HL-60 (cell line): ENCODE results near the gene HCRT.

Experiments used
- SPI1 ChIP-seq: IDR thresholded peaks from 2 replicates; pipeline ENCODE4 v1.6.1; 2012; ENCODE audit warnings: low read depth, mild to moderate bottlenecking, borderline replicate concordance
- TF ChIP-seq, protein P1 (sequence below): IDR thresholded peaks from one replicate; pipeline ENCODE4 v1.5.1; 2011; ENCODE audit warnings: low read length, control low read depth, inconsistent platforms; ENCODE audit not compliant: insufficient read depth

DNA sequence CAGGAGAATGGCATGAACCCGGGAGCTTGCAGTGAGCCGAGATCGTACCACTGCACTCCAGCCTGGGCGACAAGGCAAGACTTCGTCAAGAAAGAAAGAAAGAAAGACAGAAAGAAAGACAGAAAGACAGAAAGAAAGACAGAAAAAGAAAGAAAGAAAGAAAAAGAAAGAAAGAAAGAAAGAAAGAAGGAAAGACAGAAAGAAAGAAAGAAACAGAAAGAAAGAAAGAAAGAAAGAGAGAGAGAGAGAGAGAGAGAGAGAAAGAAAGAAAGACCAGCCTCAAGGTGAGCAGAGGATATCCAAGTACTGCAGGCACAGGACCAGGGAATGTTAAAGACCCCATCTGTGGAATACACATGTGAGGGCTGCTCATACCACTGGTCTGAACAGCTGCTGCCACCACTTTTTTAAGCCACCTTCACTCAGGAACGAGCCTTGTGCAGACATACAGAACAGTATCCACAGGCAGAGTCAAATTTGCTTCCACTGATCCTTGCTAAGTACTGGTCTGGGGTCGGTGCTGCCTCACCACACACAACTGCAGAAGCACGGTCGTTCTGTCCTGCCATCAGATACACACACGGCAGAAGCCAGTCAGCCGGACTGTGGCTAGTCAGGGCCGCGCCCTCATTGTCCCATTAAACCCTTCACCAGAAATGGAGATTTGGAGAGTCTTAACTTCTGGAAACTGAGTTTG lies 38.2 kb downstream of the HCRT start:
- TF ChIP-seq, protein P1, sequence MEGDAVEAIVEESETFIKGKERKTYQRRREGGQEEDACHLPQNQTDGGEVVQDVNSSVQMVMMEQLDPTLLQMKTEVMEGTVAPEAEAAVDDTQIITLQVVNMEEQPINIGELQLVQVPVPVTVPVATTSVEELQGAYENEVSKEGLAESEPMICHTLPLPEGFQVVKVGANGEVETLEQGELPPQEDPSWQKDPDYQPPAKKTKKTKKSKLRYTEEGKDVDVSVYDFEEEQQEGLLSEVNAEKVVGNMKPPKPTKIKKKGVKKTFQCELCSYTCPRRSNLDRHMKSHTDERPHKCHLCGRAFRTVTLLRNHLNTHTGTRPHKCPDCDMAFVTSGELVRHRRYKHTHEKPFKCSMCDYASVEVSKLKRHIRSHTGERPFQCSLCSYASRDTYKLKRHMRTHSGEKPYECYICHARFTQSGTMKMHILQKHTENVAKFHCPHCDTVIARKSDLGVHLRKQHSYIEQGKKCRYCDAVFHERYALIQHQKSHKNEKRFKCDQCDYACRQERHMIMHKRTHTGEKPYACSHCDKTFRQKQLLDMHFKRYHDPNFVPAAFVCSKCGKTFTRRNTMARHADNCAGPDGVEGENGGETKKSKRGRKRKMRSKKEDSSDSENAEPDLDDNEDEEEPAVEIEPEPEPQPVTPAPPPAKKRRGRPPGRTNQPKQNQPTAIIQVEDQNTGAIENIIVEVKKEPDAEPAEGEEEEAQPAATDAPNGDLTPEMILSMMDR: no peak
- TF ChIP-seq SPI1: no peak
